ENCODE data around the gene DGKZ.

GRCh38 chr11:46336563-46337180, 10.6 kb upstream of the DGKZ start:
- TF ChIP-seq, protein P1, sequence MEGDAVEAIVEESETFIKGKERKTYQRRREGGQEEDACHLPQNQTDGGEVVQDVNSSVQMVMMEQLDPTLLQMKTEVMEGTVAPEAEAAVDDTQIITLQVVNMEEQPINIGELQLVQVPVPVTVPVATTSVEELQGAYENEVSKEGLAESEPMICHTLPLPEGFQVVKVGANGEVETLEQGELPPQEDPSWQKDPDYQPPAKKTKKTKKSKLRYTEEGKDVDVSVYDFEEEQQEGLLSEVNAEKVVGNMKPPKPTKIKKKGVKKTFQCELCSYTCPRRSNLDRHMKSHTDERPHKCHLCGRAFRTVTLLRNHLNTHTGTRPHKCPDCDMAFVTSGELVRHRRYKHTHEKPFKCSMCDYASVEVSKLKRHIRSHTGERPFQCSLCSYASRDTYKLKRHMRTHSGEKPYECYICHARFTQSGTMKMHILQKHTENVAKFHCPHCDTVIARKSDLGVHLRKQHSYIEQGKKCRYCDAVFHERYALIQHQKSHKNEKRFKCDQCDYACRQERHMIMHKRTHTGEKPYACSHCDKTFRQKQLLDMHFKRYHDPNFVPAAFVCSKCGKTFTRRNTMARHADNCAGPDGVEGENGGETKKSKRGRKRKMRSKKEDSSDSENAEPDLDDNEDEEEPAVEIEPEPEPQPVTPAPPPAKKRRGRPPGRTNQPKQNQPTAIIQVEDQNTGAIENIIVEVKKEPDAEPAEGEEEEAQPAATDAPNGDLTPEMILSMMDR (IDR thresholded peaks at IDR 0.05; ENCODE audit: low read length) = no peak
- no peak for TF ChIP-seq EZH2 (IDR thresholded peaks at IDR 0.05; ENCODE audit: borderline replicate concordance, low read length)
